Breast epithelium (tissue), 4 donors: ENCODE data around the gene BPGM. TPM values are rescaled to one million over a fixed set of nuclear protein-coding genes. Genes with fewer than 3 reads are reported as not detected.

ENCODE experiments used
- DNase-seq, 2 donors: peaks; one replicate each; pipeline ENCODE4 v3.0.0-alpha.2; 2019; ENCODE audit warnings: low spot score in 2 of 2
- H3K27ac ChIP-seq, 2 donors: fragments of 200-600 bp; sonication (generic) in 1 of 2; one replicate each; pipeline ENCODE4 v1.5.1; 2016 to 2019; ENCODE audit warnings: mild to moderate bottlenecking in 1 of 2
- H3K27me3 ChIP-seq, 2 donors: fragments of 200-600 bp; sonication (generic) in 1 of 2; one replicate each; pipeline versions ENCODE4 v1.5.1 to v1.6.0; 2017 to 2019; ENCODE audit warnings: control low read depth in 1 of 2, mild to moderate bottlenecking in 1 of 2
- H3K36me3 ChIP-seq: fragments of 200-600 bp; one replicate; pipeline ENCODE4 v1.5.1; 2019
- H3K4me1 ChIP-seq, 2 donors: fragments of 200-600 bp; sonication (generic); one replicate each; pipeline ENCODE4 v1.5.1; 2016 to 2019; ENCODE audit warnings: control low read depth in 1 of 2
- H3K4me3 ChIP-seq, 3 donors: fragments of 200-600 bp; sonication (generic); 1 replicate in 2 of 3; 2 replicates in 1 of 3; pipeline ENCODE4 v1.5.1; 2016 to 2019; ENCODE audit warnings: mild to moderate bottlenecking in 3 of 3, moderate library complexity in 2 of 3
- H3K9me3 ChIP-seq, 2 donors: fragments of 200-600 bp; sonication (generic) in 1 of 2; one replicate each; pipeline ENCODE4 v1.5.1; 2016 to 2019; ENCODE audit warnings: control low read depth in 1 of 2
- POLR2A ChIP-seq: fragments of 450-650 bp; IDR thresholded peaks from one replicate; pipeline ENCODE4 v1.6.1; 2016; ENCODE audit warnings: antibody characterized with exemption, mild to moderate bottlenecking, moderate library complexity
- POLR2AphosphoS5 ChIP-seq, 3 donors: sonication (generic); formaldehyde crosslinking; IDR thresholded peaks; one replicate each; pipeline ENCODE4 v1.6.1; 2017; ENCODE audit warnings: antibody characterized with exemption in 3 of 3
- intact Hi-C: fragments of 100-400 bp; cut with DNase I; formaldehyde crosslinking; loops from one replicate; pipeline ENCODE4 v1.15.1; 2023; ENCODE audit warnings: low total_unique reads
- total RNA-seq, 3 donors: library from RNA; depleted of rRNA; stranded (reverse); fragments of >200 nt; gene quantifications; one replicate each; pipeline ENCODE4 v1.1.0, GENCODE V29; 2016
- TF ChIP-seq, protein P1 (sequence below), 3 donors: fragments of 450-650 bp; IDR thresholded peaks; one replicate each; pipeline ENCODE4 v1.5.1; 2016 to 2017; ENCODE audit warnings: antibody characterized with exemption in 3 of 3, mild to moderate bottlenecking in 3 of 3, moderate library complexity in 3 of 3

Gene BPGM
- total RNA-seq, 3 donors from 2014 or later, result 12.3 to 18.7 (median 16.4) TPM

GRCh38 chr7:134676743-134677142 lies 30.1 kb downstream of the BPGM start:
- TF ChIP-seq POLR2AphosphoS5 (IDR thresholded peaks at IDR 0.05) (no peak), POLR2A (no peak)
- TF ChIP-seq, protein P1, sequence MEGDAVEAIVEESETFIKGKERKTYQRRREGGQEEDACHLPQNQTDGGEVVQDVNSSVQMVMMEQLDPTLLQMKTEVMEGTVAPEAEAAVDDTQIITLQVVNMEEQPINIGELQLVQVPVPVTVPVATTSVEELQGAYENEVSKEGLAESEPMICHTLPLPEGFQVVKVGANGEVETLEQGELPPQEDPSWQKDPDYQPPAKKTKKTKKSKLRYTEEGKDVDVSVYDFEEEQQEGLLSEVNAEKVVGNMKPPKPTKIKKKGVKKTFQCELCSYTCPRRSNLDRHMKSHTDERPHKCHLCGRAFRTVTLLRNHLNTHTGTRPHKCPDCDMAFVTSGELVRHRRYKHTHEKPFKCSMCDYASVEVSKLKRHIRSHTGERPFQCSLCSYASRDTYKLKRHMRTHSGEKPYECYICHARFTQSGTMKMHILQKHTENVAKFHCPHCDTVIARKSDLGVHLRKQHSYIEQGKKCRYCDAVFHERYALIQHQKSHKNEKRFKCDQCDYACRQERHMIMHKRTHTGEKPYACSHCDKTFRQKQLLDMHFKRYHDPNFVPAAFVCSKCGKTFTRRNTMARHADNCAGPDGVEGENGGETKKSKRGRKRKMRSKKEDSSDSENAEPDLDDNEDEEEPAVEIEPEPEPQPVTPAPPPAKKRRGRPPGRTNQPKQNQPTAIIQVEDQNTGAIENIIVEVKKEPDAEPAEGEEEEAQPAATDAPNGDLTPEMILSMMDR (IDR thresholded peaks at IDR 0.05), result no peak

DNA sequence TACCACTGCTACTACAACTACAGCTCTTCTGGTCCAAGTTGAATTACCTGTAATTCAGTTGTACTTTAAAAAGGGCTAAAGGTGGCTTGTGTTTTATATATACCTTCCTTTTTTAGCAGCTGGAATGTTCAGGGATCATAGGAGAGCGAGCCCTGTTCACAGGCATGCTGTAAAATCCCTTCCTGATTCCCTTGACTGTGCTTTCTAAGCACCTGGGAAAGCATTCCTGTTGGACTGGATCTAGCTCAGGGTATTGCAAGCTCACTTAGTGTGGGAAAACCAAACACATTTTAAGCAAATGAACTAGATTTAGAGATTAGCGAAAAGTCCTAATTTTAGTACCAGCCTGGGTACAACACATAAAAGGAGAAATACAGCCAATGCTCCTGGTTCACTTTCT lies 31.5 kb downstream of the BPGM start:
- Histone ChIP-seq H3K27me3 (no peaks in the 10 kb centered on the region), H3K36me3 (no peaks in the 10 kb centered on the region), H3K27ac (no peak overlapping the region), H3K4me1 (no peaks in the 10 kb centered on the region), H3K9me3 (no peaks in the 10 kb centered on the region), H3K4me3 (no peak overlapping the region)
- intact Hi-C loops, result no loop called here
- DNase-seq, result no peak
- TF ChIP-seq POLR2A (no peak), POLR2AphosphoS5 (IDR thresholded peaks at IDR 0.05) (no peak)
- TF ChIP-seq, protein P1 (IDR thresholded peaks at IDR 0.05), result no peak

More at GRCh38 chr7:134676743-134677142, 30.1 kb downstream of the BPGM start:
- H3K4me1 ChIP-seq, result no peaks in the 10 kb centered on the region
- no peaks in the 10 kb centered on the region for H3K9me3 ChIP-seq
- H3K4me3 ChIP-seq, result no peak overlapping the region
- no peak overlapping the region for H3K27ac ChIP-seq
- H3K27me3 ChIP-seq, result no peaks in the 10 kb centered on the region
- no peaks in the 10 kb centered on the region for H3K36me3 ChIP-seq
- DNase-seq, result no peak
- intact Hi-C loops, result no loop called here

DNA sequence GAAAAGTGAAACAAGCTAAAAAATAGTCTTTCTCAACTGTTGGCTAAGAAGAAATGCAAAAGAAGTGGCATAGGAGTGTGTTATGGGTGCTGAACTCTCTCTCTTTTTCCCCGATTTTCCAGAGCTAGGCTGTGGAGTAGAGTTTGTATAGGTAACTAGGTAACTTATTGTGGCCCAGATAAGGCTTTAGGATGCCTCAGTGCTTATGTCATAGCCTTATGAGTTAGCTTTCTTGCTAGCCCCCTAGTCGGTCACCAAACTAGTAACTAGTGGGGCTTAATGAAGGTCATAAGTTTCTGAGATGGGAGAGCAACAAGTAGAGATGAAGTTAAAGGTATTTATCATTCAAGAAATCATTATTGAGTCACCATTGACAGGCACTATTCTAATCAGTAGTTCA lies 32.4 kb downstream of the BPGM start:
- H3K9me3 ChIP-seq, result no peaks in the 10 kb centered on the region
- H3K4me3 ChIP-seq, result no peak overlapping the region
- H3K36me3 ChIP-seq, result no peaks in the 10 kb centered on the region
- no peak for TF ChIP-seq POLR2A
- TF ChIP-seq, protein P1 (IDR thresholded peaks at IDR 0.05), result no peak
- no peak for TF ChIP-seq POLR2AphosphoS5 (IDR thresholded peaks at IDR 0.05)
- intact Hi-C loops, result no loop called here
- H3K27me3 ChIP-seq, result no peaks in the 10 kb centered on the region
- H3K27ac ChIP-seq, result no peak overlapping the region
- DNase-seq, result no peak
- no peaks in the 10 kb centered on the region for H3K4me1 ChIP-seq

- intact Hi-C loops, result no loop called here
- Histone ChIP-seq H3K36me3 (no peaks in the 10 kb centered on the region), H3K27ac (no peak overlapping the region), H3K27me3 (no peaks in the 10 kb centered on the region), H3K4me3 (no peak overlapping the region), H3K4me1 (no peaks in the 10 kb centered on the region), H3K9me3 (no peaks in the 10 kb centered on the region)
- DNase-seq, result no peak
- no peak for TF ChIP-seq POLR2AphosphoS5 (IDR thresholded peaks at IDR 0.05)
- TF ChIP-seq, protein P1 (IDR thresholded peaks at IDR 0.05), result no peak
- no peak for TF ChIP-seq POLR2A
Measured at GRCh38 chr7:134684165-134684564, 37.5 kb downstream of the BPGM start.

DNA sequence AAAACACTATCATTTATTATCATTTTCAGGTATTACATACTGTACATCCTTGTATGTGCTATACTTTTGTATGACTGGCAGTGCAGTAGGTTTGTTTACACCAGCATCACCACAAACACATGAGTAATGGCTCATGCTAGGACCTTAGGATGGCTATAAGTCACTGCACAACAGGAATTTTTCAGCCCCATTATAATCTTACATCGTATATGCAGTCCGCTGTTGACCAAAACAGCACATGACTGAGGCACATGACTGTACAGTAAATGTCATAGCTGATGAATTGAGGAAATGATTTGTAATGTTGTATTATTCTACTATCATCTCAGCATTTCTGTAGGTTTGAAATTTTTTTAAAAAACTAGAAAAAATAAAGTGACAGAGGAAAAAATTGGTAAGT lies 38.6 kb downstream of the BPGM start:
- H3K36me3 ChIP-seq, result no peaks in the 10 kb centered on the region
- no peak for DNase-seq
- TF ChIP-seq POLR2AphosphoS5 (IDR thresholded peaks at IDR 0.05), result no peak
- TF ChIP-seq, protein P1 (IDR thresholded peaks at IDR 0.05), result no peak
- TF ChIP-seq POLR2A, result no peak
- H3K9me3 ChIP-seq, result no peaks in the 10 kb centered on the region
- no peak overlapping the region for H3K27ac ChIP-seq
- no peak overlapping the region for H3K4me3 ChIP-seq
- intact Hi-C loops, result no loop called here
- H3K4me1 ChIP-seq, result peaks cover 0 to under 1% of the 10 kb centered on the region in 2 donors
- H3K27me3 ChIP-seq, result no peaks in the 10 kb centered on the region
